GM19467 (cell line): ENCODE data around the gene SERF2.

Experiments
- ATAC-seq: cut with Tn5 transposase; IDR thresholded peaks from one replicate; pipeline ENCODE4 v1.9.1; 2021; ENCODE audit warnings: mild to moderate bottlenecking, moderate library complexity; ENCODE audit not compliant: unreplicated experiment

Gene SERF2

DNA sequence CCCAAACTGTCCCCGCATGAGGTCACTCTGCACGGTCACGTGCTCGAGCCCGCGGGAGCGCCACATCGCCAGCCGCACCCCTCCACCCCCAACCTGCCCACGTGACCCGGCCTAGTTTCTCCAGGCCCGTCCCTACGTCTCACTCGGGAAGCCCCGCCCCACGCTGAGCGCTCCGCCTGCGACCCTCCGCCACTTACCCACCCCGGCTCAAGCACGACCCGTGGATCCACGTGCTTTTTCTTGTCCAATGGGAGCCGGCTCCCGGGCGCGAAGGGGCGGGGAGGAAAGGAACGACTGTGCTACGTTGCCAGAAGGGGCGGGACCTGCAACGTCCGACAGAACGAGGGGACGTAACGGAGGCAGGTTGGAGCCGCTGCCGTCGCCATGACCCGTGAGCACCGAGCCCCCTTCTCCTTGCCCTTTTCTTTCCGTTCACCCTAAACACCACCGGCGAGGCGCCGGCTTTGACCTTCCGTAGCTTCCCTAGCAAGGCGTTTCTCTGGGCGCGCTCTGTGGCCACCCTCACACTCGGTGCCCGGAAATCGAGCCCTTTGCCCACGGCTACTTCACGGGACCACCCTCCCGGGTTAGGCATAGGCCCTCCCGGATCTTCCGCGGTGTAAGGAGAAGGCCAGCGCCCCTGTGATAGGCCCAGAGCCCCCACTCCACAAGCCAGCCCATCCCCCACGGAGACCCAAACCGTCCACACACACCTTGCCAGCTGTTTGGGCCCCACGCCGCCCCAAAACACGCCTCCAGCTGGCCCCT lies at the start of gene SERF2:
TSS of gene SERF2 (plus strand) at position 328 of the 768 bp plus-strand sequence. CDS start at position 385, 57 bp downstream.
- ATAC-seq = peak; percentile 78

DNA sequence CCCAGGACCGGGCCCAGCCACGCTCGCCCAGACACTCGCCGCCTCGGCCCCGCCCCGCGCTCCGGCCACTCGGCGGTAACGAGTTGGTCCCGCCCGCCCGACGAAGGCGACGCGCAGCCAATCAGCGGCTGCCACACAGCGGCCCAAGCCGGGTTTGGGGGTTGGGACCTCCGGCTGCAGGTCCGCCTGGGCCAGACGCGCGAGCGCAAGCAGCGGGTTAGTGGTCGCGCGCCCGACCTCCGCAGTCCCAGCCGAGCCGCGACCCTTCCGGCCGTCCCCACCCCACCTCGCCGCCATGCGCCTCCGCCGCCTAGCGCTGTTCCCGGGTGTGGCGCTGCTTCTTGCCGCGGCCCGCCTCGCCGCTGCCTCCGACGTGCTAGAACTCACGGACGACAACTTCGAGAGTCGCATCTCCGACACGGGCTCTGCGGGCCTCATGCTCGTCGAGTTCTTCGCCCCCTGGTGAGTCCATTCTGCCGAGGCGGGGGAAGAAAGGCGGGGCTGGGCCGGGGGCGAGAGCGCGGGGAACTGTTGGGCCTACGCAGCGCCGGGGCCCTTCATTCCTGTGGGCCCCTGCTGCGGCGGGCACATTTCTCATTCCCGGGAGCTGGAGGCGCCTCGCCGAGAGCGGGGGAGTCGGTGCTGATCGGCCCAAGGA lies 45.7 kb upstream of the SERF2 start, which contains the start of gene PDIA3:
TSS of gene PDIA3 (plus strand) at position 194 of the 658 bp plus-strand sequence. CDS start at position 296, 102 bp downstream.
- peak; percentile 62 for ATAC-seq

DNA sequence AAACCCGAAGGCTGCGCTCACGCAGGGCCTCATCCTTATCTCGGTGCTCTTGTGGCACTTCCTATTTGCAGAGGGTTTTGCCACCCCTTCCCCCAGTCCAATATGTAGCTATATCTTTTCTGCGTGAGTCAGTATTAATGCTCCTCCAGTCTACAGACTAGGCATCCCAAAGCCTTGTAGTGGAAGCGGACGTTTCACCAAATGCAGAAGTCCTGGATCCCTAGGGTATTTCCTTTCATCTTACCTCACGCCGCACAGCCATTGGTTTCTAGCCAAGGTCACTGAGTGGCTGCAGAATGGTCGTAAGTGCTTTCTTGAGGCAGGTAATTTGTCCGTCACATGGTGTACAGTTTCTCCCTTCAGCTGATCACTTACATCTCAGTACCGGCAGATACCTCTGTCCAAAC lies 45.2 kb upstream of the SERF2 start:
- peak; percentile 23 for ATAC-seq

DNA sequence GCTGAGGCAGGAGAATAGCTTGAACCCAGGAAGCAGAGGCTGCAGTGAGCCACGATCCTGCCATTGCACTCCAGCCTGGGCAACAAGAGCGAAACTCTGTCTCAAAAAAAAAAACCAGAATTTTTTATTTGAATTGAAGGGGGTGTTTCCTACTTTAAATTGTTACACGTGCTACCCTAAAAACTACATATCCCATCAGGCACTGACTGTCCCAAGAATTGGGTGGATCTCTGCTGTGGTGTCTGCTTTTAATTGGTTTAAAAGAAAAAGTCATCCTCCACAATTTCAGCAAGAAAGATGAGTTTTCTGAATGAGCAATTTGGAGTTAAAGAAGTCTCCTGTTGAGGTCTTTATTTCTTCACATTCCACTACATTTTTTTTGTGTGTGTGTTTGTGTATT lies 43.7 kb upstream of the SERF2 start:
- ATAC-seq = no peak

DNA sequence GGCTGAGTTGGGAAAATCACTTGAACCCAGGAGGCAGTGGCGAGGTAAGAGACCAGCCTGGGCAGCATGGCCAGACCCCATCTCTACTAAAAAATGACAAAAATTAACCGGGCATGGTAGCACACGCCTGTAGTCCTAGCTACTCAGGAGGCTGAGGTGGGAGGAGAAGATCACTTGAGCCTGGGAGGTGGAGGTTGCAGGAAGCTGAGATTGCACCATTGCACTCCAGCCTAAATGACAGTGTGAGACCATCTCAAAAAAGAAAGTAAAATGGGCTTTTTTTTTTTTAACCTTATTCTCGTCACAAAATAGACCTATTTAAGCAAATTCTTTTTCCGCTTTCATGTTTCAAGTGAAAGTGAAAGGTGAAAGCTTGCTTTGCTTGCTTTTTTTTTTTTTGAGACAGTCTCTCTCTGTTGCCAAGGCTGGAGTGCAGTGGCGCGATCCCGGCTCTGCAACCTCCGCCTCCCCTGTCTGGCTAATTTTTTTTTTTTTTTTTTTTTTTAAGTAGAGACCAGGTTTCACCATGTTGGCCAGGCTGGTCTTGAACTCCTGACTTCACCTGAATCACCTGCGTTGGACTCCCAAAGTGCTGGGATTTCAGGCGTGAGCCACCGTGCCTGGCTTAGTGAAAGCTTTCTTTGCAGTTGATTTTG lies 42.3 kb upstream of the SERF2 start:
- no peak for ATAC-seq

DNA sequence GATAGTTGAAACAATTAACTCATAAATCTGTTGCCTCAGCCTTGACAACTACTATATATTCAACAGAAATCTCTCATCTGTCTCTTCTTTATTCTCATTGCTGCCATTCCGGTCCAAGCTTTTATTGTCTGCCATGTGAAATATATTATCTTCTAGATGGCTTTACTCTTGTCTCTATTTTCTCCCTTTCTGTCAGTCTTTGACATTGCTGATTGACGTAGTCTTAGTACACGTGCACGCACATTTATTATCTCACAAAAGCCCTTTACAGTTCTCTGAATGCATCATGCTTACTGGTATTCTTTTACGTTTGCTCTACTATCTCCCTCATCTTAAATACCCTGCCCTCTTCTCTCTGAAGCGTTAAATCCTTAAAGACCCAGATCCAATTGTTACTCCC lies 40.2 kb upstream of the SERF2 start:
- ATAC-seq = no peak

DNA sequence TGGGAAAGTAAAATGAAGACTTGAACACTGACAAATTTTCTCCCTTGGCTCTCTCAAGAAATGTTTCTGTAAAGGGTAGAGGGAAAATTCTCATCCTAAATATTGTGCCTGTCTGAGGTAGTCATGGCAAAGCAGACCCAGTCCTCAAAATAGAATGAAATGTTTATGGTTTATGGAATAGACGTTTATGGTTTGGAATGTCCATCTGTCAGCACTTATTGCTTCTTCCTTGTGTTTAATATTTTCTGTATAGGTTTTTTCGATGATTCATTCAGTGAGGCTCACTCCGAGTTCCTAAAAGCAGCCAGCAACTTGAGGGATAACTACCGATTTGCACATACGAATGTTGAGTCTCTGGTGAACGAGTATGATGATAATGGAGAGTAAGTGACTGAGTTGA lies 29.3 kb upstream of the SERF2 start:
- ATAC-seq = no peak

DNA sequence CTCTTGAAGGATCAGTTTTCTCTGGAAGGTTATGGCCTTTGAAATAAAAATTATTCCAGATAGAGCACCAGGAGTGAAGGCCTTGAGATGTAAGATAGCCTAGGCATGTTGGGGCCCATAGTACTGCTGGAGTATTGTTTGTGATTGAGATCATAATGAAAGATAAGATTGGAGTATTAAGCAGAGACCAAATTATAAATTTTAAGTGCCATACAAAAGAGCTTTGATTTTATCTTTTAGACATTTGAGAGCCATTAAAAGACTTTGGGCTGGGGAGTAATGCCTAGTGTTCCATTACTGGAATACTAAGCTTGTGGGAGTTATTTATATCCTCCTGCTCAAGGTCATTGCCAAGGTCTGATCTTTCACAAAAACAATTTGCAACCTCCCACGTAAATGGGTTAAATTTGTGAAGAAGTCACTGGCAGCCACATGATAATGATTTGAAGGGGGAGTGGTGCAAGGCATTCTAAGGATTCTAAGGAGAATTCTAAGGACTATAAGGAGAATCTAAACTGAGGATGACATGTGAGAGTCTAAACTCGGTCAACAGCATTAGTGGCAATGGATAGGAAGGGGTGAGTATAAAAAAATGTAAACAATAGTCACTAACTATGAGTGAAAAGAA lies 28.2 kb upstream of the SERF2 start:
- no peak for ATAC-seq

DNA sequence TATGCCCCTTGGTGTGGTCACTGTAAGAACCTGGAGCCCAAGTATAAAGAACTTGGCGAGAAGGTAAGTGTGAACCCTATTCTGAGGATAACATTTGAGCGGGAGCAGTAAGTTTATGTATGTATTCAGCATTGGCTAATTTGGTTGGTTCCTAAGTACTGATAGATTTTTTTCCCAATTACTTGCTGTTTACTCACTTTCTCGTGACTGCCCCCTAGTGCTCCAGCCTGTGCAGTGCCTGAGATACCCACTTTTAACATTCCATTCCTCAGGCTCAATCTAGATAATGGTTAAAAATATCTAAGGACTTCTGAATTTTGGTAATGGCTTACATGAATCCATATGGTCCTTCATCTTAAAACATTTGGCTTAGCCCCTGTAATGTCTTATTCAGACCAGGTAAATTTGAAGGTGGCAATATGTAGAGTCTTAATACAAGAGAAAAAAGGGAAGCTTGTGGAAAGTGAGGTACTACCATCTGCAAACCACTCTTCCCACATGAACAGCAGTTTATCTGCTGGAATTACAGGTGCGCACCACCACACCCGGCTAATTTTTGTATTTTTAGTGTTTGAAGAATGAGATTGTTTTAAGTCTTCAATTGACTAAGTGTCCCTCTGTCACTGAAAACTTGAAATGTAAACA lies 22.4 kb upstream of the SERF2 start:
- ATAC-seq = no peak

DNA sequence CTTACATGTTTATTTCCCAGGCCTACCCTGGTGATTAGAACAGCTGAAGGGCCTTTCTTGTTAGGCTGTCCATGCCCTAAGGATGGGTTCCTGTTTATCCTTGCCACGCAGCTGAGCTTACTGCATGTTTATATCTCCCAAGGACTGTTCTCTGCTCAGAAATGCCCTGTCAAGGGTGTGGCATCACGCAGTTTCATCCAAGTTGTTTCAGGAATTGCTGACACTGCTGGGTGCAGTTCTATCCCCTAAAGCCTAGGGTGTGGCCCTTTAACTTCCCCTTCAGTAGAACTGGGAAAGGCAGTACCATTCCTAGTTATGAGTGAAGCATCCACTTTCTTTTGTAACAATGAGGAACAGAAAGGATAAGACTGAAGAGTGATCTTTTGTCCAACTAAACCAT lies 20.3 kb upstream of the SERF2 start:
- no peak for ATAC-seq

DNA sequence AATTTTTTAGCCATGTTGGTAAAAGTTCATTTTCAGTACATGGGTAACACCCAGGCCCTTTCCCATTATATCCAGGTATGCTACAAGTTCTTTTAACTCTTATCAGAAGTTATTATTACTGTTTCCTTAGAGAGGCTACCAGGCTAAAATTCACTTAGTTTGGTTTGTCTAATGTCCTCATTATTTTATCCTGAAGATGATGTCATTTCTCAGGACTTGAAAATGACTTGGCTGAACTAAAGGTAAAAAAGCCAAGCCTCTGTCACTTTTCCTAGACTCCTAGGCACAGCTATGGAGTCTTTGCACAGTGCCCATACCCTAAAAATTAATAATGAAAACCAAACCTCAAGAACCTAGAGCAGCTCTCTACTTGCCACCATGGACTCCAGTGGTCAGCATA lies 19.5 kb upstream of the SERF2 start:
- no peak for ATAC-seq

DNA sequence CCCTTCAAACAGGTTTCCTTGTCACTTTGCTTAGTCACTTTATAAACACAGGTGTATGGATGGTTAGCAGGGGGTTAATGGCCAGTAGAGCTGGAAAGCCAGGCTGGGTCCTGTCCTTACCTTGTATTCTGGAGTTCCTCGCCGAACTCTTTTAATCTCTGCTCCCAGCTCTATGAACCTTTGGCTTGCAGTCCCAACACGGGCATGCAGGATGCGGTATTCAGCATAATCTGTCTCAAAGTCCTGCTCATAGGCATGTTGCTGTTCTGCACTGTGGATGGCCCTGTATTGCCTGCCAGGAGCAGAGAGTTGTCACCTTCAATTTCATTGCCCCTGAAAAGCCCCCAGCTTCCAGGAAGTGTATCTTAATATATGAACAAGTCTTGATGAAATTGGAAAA lies 18.1 kb upstream of the SERF2 start:
- no peak for ATAC-seq

DNA sequence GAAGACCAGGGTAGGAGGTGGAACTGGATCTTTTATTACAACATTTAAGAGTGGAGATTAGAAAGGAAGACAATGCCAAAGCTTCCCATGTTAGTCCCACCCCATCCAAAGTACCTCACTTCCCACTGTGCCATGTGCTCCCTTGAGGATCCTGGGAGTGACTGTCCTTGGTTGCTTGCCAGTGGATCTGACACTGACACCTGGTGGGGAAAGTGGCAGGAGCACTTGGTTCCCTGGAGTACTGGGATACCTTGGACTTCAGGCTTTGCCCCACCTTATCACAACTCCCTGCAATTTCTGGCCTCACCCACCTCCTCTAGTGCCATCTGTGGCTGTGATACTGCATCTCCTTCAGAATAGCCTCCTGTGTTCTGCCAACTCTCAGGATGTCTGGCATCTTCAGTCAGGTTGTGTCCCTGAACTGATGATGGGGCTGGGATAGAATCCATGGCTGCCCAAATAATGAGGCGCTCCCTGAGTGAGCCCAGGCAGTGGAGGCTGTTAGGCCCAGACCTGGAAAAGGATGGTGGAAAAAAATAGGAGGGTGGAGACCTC lies 16.6 kb upstream of the SERF2 start:
- no peak for ATAC-seq

DNA sequence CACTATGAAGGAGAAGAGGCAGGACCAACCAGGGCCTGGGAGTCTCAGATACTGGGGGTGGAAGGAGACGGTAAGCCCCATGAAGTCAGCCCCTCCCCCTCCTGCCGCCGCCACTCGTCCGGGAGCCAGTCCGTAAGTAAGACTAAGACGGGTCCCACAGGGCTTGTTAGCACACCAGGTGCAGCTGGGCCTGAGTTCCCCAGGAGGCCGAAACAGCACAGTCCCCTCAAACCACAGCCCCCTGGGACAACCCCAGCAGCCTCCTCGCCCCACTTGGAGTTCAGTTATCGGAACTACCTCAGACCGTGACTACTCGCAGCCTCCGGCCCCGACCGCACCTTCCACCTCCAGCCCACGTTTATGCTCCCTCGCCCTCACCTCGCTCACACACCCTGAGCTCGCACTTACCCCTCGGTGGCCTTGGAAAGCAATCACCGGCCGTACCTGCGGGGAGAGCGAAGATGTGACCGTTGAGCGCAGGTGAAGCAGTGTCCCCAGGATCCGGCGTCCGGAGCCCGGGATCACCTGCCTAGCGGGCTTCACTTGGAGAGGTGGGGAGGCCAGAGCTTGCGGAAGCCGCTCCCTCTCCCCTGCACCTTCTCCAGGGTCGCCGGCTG lies 15.9 kb upstream of the SERF2 start:
- ATAC-seq = peak; percentile 55

DNA sequence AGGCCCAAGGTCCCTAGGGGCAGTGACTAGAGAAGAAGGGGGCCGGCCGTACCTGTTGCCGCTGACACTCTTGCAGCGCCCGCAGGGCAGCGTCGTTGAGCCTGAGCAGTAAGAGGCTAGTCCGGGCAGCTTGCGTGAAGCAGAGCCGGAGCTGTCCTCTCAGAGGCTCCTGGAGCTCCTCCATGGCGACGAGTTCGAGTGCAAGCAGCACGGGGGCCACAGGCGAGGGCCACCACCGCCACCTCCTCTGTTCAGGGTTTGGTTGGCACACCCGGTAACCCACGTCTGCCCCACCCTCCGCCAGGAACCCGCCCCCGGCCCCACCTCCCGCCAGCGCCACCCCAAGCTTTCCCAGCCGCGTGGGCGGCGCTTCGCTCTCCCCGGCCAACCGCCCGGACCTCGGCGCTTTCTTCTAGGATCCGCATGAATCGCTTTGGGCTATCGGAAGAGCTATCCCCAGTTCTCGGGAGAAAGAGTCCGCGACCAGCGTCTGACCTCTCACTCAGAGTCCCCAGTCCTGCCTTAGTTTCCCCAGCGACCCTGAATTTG lies 15.3 kb upstream of the SERF2 start, which contains the start of gene ELL3:
TSS of gene ELL3 (minus strand) at position 249 of the 549 bp plus-strand sequence. CDS start at position 184, 65 bp downstream.
- ATAC-seq = peak; percentile 46

DNA sequence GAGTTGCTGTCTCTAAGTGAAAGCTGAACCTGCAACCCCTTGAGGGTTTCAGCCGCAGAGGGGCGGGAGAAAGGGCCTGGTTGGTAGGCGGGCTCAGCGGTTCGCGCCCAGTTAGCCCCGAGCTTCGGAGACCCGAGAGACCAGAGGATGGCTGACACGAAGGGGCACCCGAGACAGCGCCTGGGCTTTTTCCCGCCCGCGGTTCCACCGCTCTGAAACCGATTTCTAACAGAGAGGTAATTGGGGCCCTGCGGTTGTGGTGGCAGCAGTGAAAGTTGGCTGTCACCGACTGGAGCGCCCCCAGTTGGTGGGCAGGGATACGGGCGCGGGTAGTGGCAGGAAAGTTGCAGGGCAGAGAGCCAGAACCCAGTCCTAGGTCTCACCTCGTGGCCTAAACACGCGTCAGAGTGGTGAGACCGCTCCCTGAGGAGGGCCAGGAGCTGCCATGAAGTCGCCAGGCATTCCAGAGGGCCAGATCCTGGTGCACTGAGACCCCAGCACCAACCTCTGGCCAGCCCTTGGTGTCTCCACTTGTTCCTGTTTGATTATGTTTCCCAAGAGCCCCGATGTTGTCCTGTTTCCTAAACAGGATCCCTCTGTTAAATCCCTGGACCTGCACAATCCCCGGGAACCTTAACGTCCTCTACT lies 14.7 kb upstream of the SERF2 start:
- peak; percentile 55 for ATAC-seq

DNA sequence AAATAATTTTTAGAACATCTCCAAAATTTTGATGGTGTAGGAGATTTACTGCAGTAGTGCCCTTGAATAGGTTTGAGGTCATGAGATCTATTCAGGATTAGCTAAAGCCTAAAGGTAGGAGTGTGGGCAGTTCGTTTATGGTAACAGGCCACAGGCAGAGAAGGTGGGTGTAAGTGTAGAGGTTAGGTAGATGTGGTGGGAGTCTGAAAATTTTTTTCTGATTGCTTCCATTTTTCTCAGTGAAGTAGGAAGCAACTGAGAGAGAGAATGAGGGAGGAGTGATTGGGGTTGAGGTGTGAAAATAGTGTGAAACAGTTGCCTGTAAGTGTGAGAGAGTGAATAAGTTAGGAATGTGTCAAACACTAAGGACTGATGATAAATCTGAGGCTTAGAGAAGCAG lies 13.1 kb upstream of the SERF2 start:
- ATAC-seq = no peak

DNA sequence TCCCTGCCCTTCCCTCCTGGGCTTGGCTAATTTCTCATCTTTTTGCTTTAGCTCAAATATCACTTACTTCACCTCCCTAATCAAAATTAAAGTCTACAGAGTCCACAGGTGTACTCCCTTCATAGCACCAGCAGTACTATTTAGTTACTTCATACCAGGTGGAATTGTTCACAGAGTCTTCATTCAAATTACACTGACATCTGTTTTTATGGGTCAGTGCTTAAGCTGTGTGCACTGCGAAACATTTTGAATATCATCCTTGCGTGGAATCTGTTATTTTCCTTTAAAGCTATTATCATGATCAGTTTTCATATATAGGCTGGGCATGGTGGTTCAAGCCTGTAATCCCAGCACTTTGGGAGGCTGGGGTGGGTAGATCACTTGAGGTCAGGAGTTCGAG lies 2.7 kb upstream of the SERF2 start:
- no peak for ATAC-seq

DNA sequence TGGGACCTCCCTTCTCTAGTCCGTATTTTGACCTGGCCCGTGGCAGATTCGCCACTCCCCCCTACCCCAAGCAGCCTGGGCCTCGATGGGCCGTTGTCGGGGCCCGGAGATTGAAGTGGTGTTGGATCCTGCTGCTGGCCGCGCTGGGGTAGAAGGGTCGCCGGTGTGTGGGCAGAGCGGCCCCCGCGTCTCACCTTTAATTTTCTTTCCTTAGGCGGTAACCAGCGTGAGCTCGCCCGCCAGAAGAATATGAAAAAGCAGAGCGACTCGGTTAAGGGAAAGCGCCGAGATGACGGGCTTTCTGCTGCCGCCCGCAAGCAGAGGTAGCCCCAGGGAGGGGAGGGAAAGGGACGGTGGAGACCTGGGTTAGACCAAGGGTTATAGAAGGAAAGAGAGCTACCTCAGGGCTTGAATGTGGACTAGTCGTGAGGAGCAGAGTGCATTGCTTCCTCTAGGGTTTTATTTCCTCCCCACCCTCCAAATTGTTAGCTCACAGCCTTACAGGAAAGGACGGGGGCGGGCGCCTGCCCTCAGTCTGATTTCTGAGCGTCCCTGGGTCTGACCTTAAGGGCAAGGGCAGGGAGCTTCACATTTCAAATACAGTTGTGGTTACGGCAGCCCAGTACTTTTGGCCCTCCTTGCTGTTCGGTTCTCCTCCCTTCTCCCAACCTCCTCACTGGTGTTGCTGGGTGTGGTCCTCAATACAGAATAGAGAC lies 799 bp downstream of the SERF2 start:
- ATAC-seq = no peak
